Activated naive CD4-positive, alpha-beta T cell treated with anti-CD3 and anti-CD28 coated beads for 36 hours (primary cell): ENCODE data around the gene NRCAM. TPM values are rescaled to one million over a fixed set of nuclear protein-coding genes. Genes with fewer than 3 reads are reported as not detected.
"Not testable (repeated sequence)": the region's sequence is repeated elsewhere in the genome, so short reads cannot be mapped to it uniquely, and the experiment has no call there.

Source experiments
- CTCF ChIA-PET: fragments of 350-600 bp; sonication (Branson Sonifier 250); formaldehyde crosslinking; loops from one replicate; lab custom pipeline; 2021; ENCODE audit warnings: antibody characterized with exemption; lab: Charles Lee
- DNase-seq: peaks from one replicate; pipeline ENCODE4 v3.0.0-alpha.2; 2020
- H3K27ac Mint-ChIP-seq: one replicate; pipeline ENCODE4 v1.8.0; 2021; ENCODE audit warnings: mild to moderate bottlenecking, mixed read lengths
- H3K27me3 Mint-ChIP-seq: one replicate; pipeline ENCODE4 v1.8.0; 2021; ENCODE audit warnings: low read depth, mixed read lengths
- H3K36me3 Mint-ChIP-seq: one replicate; pipeline ENCODE4 v1.8.0; 2021; ENCODE audit warnings: low read depth, mixed read lengths
- H3K4me1 Mint-ChIP-seq: one replicate; pipeline ENCODE4 v1.8.0; 2021; ENCODE audit warnings: low read depth, mixed read lengths
- H3K4me3 Mint-ChIP-seq: one replicate; pipeline ENCODE4 v1.8.0; 2021; ENCODE audit warnings: mild to moderate bottlenecking, moderate library complexity, mixed read lengths
- H3K9me3 Mint-ChIP-seq: one replicate; pipeline ENCODE4 v1.8.0; 2021; ENCODE audit warnings: mixed read lengths
- intact Hi-C: fragments of 100-400 bp; cut with micrococcal nuclease; formaldehyde crosslinking; loops from one replicate; pipeline ENCODE4 v1.15.1; 2023
- total RNA-seq, 2 experiments: library from RNA; stranded (reverse); gene quantifications; one replicate each; pipeline ENCODE4 v1.2.3, GENCODE V29; 2021

Gene NRCAM
- total RNA-seq, 2 experiments from 2014 or later: 0.81 to 1.0 TPM

DNA sequence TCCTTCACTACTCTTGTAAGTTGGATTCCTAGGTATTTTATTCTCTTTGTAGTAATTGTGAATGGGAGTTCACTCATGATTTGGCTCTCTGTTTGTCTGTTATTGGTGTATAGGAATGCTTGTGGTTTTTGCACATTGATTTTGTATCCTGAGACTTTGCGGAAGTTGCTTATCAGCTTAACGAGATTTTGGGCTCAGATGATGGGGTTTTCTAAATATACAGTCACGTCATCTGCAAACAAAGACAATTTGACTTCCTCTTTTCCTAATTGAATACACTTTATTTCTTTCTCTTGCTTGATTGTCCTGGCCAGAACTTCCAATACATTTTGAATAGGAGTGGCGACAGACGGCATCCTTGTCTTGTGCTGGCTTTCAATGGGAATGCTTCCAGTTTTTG is 181.8 kb downstream of the NRCAM start:
- peaks cover 11% of the 10 kb centered on the region for H3K27me3 Mint-ChIP-seq
- H3K27ac Mint-ChIP-seq, DNase-seq, CTCF ChIA-PET, H3K9me3 Mint-ChIP-seq, H3K4me1 Mint-ChIP-seq, H3K36me3 Mint-ChIP-seq, intact Hi-C loops, H3K4me3 Mint-ChIP-seq: not testable (repeated sequence)

DNA sequence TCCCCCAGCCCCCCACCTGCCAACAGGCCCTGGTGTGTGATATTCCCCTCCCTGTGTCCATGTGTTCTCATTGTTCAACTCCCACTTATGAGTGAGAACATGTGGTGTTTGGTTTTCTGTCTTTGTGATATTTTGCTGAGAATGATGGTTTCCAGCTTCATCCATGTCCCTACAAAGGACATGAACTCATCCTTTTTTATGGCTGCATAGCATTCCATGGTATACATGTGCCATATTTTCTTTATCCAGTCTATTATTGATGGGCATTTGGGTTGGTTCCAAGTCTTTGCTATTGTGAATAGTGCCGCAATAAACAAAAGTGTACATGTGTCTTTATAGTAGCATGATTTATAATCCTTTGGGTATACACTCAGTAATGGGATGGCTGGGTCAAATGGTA is 183.3 kb downstream of the NRCAM start:
- CTCF ChIA-PET, H3K4me3 Mint-ChIP-seq: not testable (repeated sequence)

DNA sequence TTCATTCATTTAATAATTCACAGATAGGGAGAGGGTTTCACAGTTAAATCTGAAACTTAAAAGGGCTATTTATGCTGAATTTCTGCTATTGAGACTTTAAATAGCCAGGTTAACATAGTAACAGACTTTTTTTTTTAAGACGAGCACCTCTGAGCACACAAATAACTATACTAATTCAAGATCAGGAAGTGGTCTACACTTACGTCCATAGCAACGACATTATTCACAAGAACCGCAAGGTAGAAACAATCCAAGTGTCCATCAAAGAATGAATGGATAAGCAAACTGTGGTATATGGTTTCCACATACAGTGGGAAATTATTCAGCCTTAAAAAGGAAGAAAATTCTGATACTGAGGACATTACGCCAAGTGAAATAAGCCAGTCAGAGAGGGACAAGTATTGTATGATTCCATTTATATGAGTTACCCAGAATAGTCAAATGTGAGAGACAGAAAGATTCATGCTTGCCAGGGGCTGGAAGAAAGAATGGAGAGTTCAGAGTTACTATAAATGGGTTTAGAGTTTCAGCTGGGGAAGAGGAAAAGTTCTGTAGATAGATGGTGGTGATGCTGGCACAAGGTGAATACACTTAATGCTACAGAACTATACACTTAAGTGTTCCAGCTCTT is 185.7 kb downstream of the NRCAM start:
- peaks cover 6% of the 10 kb centered on the region for H3K27me3 Mint-ChIP-seq
- CTCF ChIA-PET: interaction anchor here (0.6 kb wide), 1 partner anchor 89 kb away, joined by 3 read pairs; no protein-coding TSS in a partner anchor
- DNase-seq: no peak
- no peak overlapping the region for H3K4me3 Mint-ChIP-seq
- peaks cover 2% of the 10 kb centered on the region for H3K9me3 Mint-ChIP-seq
- no peak overlapping the region for H3K27ac Mint-ChIP-seq
- H3K4me1 Mint-ChIP-seq: no peaks in the 10 kb centered on the region
- intact Hi-C loops: no loop called here
- no peaks in the 10 kb centered on the region for H3K36me3 Mint-ChIP-seq

More for the DNA sequence above, 183.3 kb downstream of the NRCAM start:
- H3K36me3 Mint-ChIP-seq, DNase-seq, intact Hi-C loops, H3K27ac Mint-ChIP-seq, H3K4me1 Mint-ChIP-seq, H3K9me3 Mint-ChIP-seq: not testable (repeated sequence)
- H3K27me3 Mint-ChIP-seq: peaks cover 12% of the 10 kb centered on the region

DNA sequence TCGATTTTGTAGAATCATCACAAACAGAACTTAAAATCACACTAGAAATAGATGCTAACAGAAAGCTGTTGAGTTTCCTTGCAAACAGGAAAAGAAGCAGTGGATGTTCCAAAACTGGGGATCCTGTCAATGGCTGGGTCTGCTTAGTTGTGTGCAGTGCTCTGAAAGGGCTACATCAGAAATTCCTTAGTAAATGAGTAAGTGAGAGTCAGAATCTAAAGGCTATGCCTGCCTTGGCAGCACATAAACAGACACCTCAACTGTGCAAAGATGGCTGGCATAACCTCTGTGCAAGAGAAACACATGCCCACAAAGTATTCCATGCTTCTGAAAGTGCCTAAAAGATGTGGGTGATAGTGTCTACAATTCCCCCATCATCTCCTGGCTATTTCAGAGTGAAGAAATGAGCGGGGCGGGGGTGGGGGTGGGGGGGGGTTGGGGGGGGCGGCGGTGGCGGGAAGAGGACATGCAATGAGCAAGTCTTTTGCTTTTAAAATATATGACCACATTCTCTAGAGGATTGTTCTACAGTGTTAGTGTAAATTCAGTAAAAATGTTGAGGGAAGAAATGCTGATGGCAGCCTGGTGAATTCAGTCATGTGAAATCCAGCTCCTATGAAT is 187.9 kb downstream of the NRCAM start:
- intact Hi-C loops: no loop called here
- DNase-seq: no peak
- H3K27ac Mint-ChIP-seq: no peak overlapping the region
- no peaks in the 10 kb centered on the region for H3K36me3 Mint-ChIP-seq
- H3K27me3 Mint-ChIP-seq: peaks cover 6% of the 10 kb centered on the region
- CTCF ChIA-PET: no interaction called here
- no peaks in the 10 kb centered on the region for H3K4me1 Mint-ChIP-seq
- H3K4me3 Mint-ChIP-seq: no peak overlapping the region
- H3K9me3 Mint-ChIP-seq: no peaks in the 10 kb centered on the region

DNA sequence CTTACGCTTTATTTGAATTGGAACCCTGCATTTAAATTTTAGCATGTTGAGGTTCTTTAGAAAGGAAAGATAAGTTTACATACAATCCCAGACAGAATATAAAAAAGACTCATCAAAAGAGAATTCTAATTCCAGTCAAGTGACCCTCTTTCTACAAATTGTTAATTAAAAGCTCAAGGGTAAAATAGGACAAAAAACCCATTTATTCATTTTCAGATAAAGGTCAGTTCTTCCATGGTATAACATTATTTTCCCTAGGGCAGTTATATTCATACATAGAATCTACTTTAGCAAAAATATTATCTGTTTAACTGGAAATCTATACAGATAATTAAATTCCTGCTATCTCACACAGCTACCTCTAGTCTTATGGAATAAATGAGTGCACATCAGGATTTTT is 188.6 kb downstream of the NRCAM start:
- no peak for DNase-seq
- H3K27ac Mint-ChIP-seq: no peak overlapping the region
- no peaks in the 10 kb centered on the region for H3K9me3 Mint-ChIP-seq
- H3K4me3 Mint-ChIP-seq: no peak overlapping the region
- CTCF ChIA-PET: no interaction called here
- no peaks in the 10 kb centered on the region for H3K36me3 Mint-ChIP-seq
- peaks cover 6% of the 10 kb centered on the region for H3K27me3 Mint-ChIP-seq
- intact Hi-C loops: no loop called here
- H3K4me1 Mint-ChIP-seq: no peaks in the 10 kb centered on the region

DNA sequence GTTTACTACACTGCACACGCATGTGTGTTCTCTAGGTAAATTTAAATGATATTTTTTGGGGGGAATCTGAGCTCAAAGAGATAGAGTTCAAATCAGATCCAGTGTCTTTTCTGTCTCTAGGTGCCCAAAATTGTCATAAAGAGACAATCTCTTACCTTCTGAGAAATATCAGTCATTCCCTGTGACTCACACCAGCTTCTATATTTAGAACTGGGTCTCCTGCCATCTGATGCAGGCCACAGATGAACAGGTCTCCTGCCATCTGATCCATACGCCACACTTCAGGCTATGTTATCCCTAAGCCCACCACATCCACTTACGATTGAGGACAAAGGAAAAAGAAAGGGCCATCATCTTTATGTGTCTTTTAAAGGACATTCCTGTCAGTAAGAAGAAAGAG is 189.7 kb downstream of the NRCAM start:
- Mint-ChIP-seq H3K4me1 (no peaks in the 10 kb centered on the region), H3K36me3 (no peaks in the 10 kb centered on the region), H3K4me3 (no peak overlapping the region), H3K27ac (no peak overlapping the region), H3K27me3 (peaks cover 6% of the 10 kb centered on the region), H3K9me3 (no peaks in the 10 kb centered on the region)
- no peak for DNase-seq
- CTCF ChIA-PET: no interaction called here
- intact Hi-C loops: no loop called here

DNA sequence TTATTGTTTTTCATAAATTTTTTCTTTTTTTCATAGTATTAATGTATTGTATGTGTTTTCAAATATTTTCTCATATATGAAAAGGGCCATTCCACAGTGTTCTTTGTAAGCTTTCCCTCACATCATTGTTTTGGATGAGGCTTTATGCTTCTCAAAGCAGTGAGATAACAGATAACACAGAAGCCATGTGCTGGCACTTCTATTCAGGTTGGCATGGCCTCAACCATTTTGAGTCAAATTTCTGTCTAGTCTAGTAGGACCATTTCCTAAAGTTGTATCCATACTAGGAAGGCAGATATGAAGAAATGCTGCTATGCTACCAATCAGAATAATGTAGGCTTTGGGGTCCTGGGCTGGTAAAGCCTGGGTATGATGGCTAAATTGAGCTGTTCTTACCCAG is 190.2 kb downstream of the NRCAM start:
- peaks cover 6% of the 10 kb centered on the region for H3K27me3 Mint-ChIP-seq
- intact Hi-C loops: no loop called here
- H3K9me3 Mint-ChIP-seq: no peaks in the 10 kb centered on the region
- no peaks in the 10 kb centered on the region for H3K36me3 Mint-ChIP-seq
- CTCF ChIA-PET: no interaction called here
- H3K27ac Mint-ChIP-seq: no peak overlapping the region
- no peak overlapping the region for H3K4me3 Mint-ChIP-seq
- H3K4me1 Mint-ChIP-seq: no peaks in the 10 kb centered on the region
- DNase-seq: no peak

DNA sequence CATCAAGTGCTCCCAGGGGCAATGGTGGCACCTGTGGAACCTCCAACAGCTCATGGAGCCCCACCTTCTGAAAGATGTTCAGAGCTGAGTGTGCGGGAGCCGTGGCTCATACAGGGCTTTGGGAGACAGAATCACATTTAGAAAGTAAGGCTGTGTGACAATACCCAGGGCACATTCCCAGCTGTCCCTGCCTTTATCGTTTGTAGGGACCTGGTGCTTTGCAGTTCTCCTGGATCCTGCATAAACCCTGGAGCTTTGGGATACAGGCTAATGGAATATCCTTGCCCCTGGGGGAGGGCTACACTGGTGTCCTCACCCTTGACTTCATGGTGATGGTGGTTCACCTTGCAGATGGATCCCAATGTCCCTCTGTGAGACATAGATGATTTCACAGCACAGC is 191.2 kb downstream of the NRCAM start:
- Mint-ChIP-seq H3K27me3 (peaks cover 4% of the 10 kb centered on the region), H3K27ac (no peak overlapping the region), H3K9me3 (peaks cover 4% of the 10 kb centered on the region), H3K4me1 (no peaks in the 10 kb centered on the region), H3K36me3 (no peaks in the 10 kb centered on the region), H3K4me3 (no peak overlapping the region)
- intact Hi-C loops: no loop called here
- no peak for DNase-seq
- CTCF ChIA-PET: interaction anchor here (0.7 kb wide), 1 partner anchor 92 kb away, joined by 3 read pairs; no protein-coding TSS in a partner anchor

DNA sequence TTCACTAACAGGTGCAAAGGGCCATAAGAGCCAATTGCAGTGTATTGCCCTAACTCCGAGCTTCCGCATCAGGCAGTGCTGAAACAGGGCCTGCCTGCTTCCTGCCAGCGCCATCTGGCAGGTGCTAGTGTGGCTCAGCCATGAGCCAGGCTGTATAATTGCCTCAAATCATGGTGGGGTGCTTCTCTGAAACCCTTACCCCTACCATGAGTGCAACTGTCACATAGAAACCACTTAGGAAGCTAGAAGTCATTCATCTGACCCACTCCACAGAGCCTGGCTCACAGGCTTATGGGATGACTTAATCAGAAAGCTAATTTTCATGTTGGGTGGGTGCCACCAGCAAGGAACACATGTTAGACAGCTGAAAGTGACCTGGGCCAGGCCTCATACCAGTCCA is 192.8 kb downstream of the NRCAM start:
- CTCF ChIA-PET: interaction anchor here (0.7 kb wide), 1 partner anchor 41 kb away, joined by 3 read pairs; no protein-coding TSS in a partner anchor
- no peak for DNase-seq
- H3K36me3 Mint-ChIP-seq: peaks cover 2% of the 10 kb centered on the region
- no peak overlapping the region for H3K27ac Mint-ChIP-seq
- no peak overlapping the region for H3K4me3 Mint-ChIP-seq
- intact Hi-C loops: no loop called here
- no peaks in the 10 kb centered on the region for H3K4me1 Mint-ChIP-seq
- no peaks in the 10 kb centered on the region for H3K27me3 Mint-ChIP-seq
- H3K9me3 Mint-ChIP-seq: peaks cover 9% of the 10 kb centered on the region

DNA sequence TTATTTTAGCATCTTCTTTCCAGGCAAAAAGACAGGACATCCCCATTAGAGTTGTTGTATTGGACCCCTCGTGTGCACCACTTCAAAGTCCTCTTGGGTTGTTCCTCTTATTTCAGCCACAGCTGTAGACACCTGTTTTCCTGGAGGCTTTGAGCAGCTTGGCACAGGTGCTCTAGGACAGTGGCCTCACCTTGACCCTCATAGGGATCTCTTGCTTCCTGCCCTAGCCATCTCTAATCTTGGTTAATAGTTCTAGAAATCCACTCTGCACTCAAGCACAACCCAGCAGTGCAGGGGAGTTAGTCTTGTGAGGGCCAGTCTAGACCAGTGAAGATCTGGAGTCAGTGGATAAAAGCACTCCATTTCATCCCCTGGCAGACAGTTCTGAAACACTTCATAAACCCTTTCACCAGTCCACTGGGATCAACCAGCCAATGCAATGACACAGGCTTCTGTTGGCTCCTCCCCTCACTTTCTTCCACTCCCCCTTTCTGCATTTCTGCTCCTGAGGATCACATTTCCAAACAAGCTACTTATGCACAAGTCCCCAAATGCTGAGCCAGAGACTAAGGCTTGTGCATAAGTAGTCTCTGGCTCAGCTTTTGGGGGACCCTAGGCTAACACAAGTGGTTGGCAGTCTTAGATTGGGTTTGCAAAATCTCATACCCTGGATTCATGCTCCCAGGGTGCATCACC is 194.5 kb downstream of the NRCAM start:
- Mint-ChIP-seq H3K4me1 (no peaks in the 10 kb centered on the region), H3K27me3 (no peaks in the 10 kb centered on the region), H3K36me3 (peaks cover 2% of the 10 kb centered on the region), H3K4me3 (no peak overlapping the region), H3K9me3 (peaks cover 9% of the 10 kb centered on the region), H3K27ac (no peak overlapping the region)
- CTCF ChIA-PET: no interaction called here
- intact Hi-C loops: no loop called here
- no peak for DNase-seq

DNA sequence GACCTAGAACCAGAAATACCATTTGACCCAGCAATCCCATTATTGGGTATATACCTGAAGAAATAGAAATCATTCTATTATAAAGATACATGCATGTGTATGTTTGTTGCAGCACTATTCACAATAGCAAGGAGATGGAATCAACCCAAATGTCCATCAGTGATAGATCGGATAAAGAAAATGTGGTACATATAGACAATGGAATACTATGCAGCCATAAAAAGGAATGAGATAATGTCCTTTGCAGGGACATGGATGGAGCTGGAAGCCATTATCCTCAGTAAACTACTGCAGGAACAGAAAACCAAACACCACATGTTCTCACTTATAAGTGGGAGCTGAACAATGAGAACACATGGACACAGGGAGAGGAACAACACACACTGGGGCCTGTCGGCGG is 196.8 kb downstream of the NRCAM start:
- H3K9me3 Mint-ChIP-seq: peaks cover 11% of the 10 kb centered on the region
- not testable (repeated sequence) for H3K4me3 Mint-ChIP-seq

DNA sequence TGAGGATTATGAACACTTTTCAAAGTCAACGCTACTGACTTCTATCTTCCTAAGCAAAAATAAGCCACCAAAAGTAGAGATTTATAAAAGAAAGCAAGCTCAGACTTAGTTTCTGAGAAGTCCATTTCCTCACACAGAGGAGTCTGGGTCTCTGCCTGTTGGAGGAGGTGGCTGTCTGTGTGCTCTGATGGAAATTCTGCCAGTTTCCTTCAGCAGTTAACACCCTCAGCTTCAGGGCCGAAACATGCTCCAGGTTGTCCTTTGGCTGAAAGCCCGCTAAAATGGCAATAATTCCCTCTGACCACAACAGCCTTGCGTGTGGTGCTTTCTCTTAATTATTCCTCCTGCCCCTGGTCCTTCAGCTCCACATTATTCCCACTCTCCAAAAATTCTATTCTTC is 198.3 kb downstream of the NRCAM start:
- H3K27ac Mint-ChIP-seq: no peak overlapping the region

More for the DNA sequence above, 196.8 kb downstream of the NRCAM start:
- intact Hi-C loops, DNase-seq, H3K27ac Mint-ChIP-seq, H3K27me3 Mint-ChIP-seq, H3K36me3 Mint-ChIP-seq, H3K4me1 Mint-ChIP-seq, CTCF ChIA-PET: not testable (repeated sequence)

More for the DNA sequence above, 198.3 kb downstream of the NRCAM start:
- no peak for DNase-seq
- H3K4me1 Mint-ChIP-seq: no peaks in the 10 kb centered on the region
- CTCF ChIA-PET: no interaction called here
- H3K9me3 Mint-ChIP-seq: peaks cover 11% of the 10 kb centered on the region
- intact Hi-C loops: no loop called here
- H3K27me3 Mint-ChIP-seq: no peaks in the 10 kb centered on the region
- no peak overlapping the region for H3K4me3 Mint-ChIP-seq
- peaks cover 3% of the 10 kb centered on the region for H3K36me3 Mint-ChIP-seq
